ENCODE data around the gene HUNK.
A peak's percentile ranks its signal among the peaks of the same experiment; 100 is the strongest.

HUNK gene

GRCh38 chr21:31967334-31967733, 94.5 kb downstream of the HUNK start:
- no peak for DNase-seq

- no peak for DNase-seq
These were observed 99.8 kb downstream of the HUNK start for GRCh38 chr21:31972622-31973021.

- no peak for DNase-seq
These were observed 100.7 kb downstream of the HUNK start for GRCh38 chr21:31973402-31973944.

- peak in 1 of 2 experiments; percentile 2 for DNase-seq
These were observed 101.7 kb downstream of the HUNK start for GRCh38 chr21:31974454-31974985.

GRCh38 chr21:31975491-31975890, 102.7 kb downstream of the HUNK start:
- DNase-seq: no peak

GRCh38 chr21:31977816-31978215, 105.0 kb downstream of the HUNK start:
- DNase-seq: no peak

- DNase-seq: no peak
These were observed 110.3 kb downstream of the HUNK start for GRCh38 chr21:31983120-31983519.

GRCh38 chr21:31983554-31983953, 110.7 kb downstream of the HUNK start:
- no peak for DNase-seq

- no peak for DNase-seq
These were observed 112.6 kb downstream of the HUNK start for GRCh38 chr21:31985398-31985797.

GRCh38 chr21:31986035-31986856, 113.4 kb downstream of the HUNK start:
- DNase-seq: no peak

- no peak for DNase-seq
These were observed 114.9 kb downstream of the HUNK start for GRCh38 chr21:31987696-31988095.

GRCh38 chr21:31988492-31989290, 115.9 kb downstream of the HUNK start:
- DNase-seq: no peak

GRCh38 chr21:31991356-31992331, 118.8 kb downstream of the HUNK start:
- no peak for DNase-seq

- no peak for DNase-seq
These were observed 119.6 kb downstream of the HUNK start for GRCh38 chr21:31992391-31992790.

- DNase-seq: no peak
These were observed 121.3 kb downstream of the HUNK start for GRCh38 chr21:31993826-31994825.

GRCh38 chr21:31997191-31997590, 124.4 kb downstream of the HUNK start:
- no peak for DNase-seq

GRCh38 chr21:31999810-32000468, 127.1 kb downstream of the HUNK start:
- DNase-seq: no peak

- no peak for DNase-seq
These were observed 128.6 kb downstream of the HUNK start for GRCh38 chr21:32001390-32001789.

GRCh38 chr21:32003411-32003810, 130.6 kb downstream of the HUNK start:
- DNase-seq: no peak

- DNase-seq: no peak
These were observed 131.5 kb downstream of the HUNK start for GRCh38 chr21:32004291-32004690.
